Tibial nerve (tissue), 4 donors: Measurements from ENCODE around the gene NFE2L3.

ENCODE experiments used
- EP300 ChIP-seq, 2 donors: sonication (generic); formaldehyde crosslinking; IDR thresholded peaks; one replicate each; pipeline ENCODE4 v1.6.1; 2017; ENCODE audit warnings: antibody characterized with exemption in 2 of 2, mild to moderate bottlenecking in 1 of 2
- POLR2A ChIP-seq, 2 donors: fragments of 450-650 bp; IDR thresholded peaks; one replicate each; pipeline ENCODE4 v1.6.1; 2017; ENCODE audit warnings: antibody characterized with exemption in 2 of 2, mild to moderate bottlenecking in 2 of 2, moderate library complexity in 2 of 2
- TF ChIP-seq, protein P1 (sequence below), 5 experiments: fragments of 200-600 bp in 3 of 5; fragments of 450-650 bp in 2 of 5; sonication (generic) in 3 of 5; IDR thresholded peaks; one replicate each; pipeline ENCODE4 v1.5.1; 2016 to 2019; ENCODE audit warnings: antibody characterized with exemption in 5 of 5, mild to moderate bottlenecking in 3 of 5, moderate library complexity in 2 of 5

- TF ChIP-seq, protein P1, sequence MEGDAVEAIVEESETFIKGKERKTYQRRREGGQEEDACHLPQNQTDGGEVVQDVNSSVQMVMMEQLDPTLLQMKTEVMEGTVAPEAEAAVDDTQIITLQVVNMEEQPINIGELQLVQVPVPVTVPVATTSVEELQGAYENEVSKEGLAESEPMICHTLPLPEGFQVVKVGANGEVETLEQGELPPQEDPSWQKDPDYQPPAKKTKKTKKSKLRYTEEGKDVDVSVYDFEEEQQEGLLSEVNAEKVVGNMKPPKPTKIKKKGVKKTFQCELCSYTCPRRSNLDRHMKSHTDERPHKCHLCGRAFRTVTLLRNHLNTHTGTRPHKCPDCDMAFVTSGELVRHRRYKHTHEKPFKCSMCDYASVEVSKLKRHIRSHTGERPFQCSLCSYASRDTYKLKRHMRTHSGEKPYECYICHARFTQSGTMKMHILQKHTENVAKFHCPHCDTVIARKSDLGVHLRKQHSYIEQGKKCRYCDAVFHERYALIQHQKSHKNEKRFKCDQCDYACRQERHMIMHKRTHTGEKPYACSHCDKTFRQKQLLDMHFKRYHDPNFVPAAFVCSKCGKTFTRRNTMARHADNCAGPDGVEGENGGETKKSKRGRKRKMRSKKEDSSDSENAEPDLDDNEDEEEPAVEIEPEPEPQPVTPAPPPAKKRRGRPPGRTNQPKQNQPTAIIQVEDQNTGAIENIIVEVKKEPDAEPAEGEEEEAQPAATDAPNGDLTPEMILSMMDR (IDR thresholded peaks at IDR 0.05), result no peak
- TF ChIP-seq POLR2A (IDR thresholded peaks at IDR 0.05) (no peak), EP300 (IDR thresholded peaks at IDR 0.05) (no peak)
Observed at GRCh38 chr7:26195182-26195581, 43.2 kb downstream of the NFE2L3 start.
